K562 (cell line): Measurements from ENCODE around the gene SCAPER. TPM values are rescaled to one million over a fixed set of nuclear protein-coding genes. Genes with fewer than 3 reads are reported as not detected.

Experiments
- ARID2 ChIP-seq: fragments of 450-650 bp; IDR thresholded peaks from 2 replicates; pipeline ENCODE4 v1.6.1; 2017; ENCODE audit warnings: antibody characterized with exemption, mild to moderate bottlenecking
- CBX1 ChIP-seq: sonication (generic); IDR thresholded peaks from 2 replicates; pipeline ENCODE4 v1.6.1; 2016; ENCODE audit warnings: antibody characterized with exemption, low read depth, mild to moderate bottlenecking
- ETS2 ChIP-seq: IDR thresholded peaks from 2 replicates; pipeline ENCODE4 v1.6.1; 2016; ENCODE audit warnings: borderline replicate concordance, missing genetic modification characterization, mild to moderate bottlenecking, moderate library complexity, missing compliant biosample characterization; ENCODE audit not compliant: poor library complexity, severe bottlenecking
- FIP1L1 ChIP-seq: fragments of 200-400 bp; formaldehyde crosslinking; IDR thresholded peaks from 2 replicates; pipeline ENCODE4 v1.6.1; 2018; ENCODE audit warnings: mild to moderate bottlenecking, low read depth, low read length; ENCODE audit not compliant: poor library complexity, severe bottlenecking
- HDAC8 ChIP-seq: fragments of 450-650 bp; IDR thresholded peaks from 2 replicates; pipeline ENCODE4 v1.6.1; 2016; ENCODE audit warnings: mild to moderate bottlenecking, missing genetic modification characterization, moderate library complexity, missing compliant biosample characterization
- KLF1 ChIP-seq: fragments of 450-650 bp; IDR thresholded peaks from 2 replicates; pipeline ENCODE4 v1.6.1; 2016; ENCODE audit warnings: missing genetic modification characterization, missing compliant biosample characterization
- MEF2D ChIP-seq: conservative IDR thresholded peaks from 2 replicates; pipeline ENCODE4 v1.6.1; 2016; ENCODE audit warnings: low read depth, missing genetic modification characterization, missing compliant biosample characterization
- NUFIP1 ChIP-seq: fragments of 450-650 bp; IDR thresholded peaks from 2 replicates; pipeline ENCODE4 v1.6.1; 2018; ENCODE audit not compliant: partially characterized antibody
- RBM39 ChIP-seq: fragments of 200-400 bp; formaldehyde crosslinking; optimal IDR thresholded peaks from 2 replicates; pipeline ENCODE3; 2018; ENCODE audit warnings: low read depth, low read length
- SIN3B ChIP-seq: fragments of 450-650 bp; IDR thresholded peaks from 2 replicates; pipeline ENCODE4 v1.6.1; 2017; ENCODE audit warnings: low read depth, mild to moderate bottlenecking, moderate library complexity
- TCF7 ChIP-seq: sonication (generic); IDR thresholded peaks from 2 replicates; pipeline ENCODE4 v1.6.1; 2016; ENCODE audit warnings: antibody characterized with exemption, borderline replicate concordance
- ZNF311 ChIP-seq: fragments of 250-450 bp; sonication (Bioruptor Pico); IDR thresholded peaks from 2 replicates; pipeline ENCODE4 v1.4.0; 2020; ENCODE audit warnings: mild to moderate bottlenecking, moderate library complexity
- ZNF584 ChIP-seq: fragments of 200-800 bp; sonication (Bioruptor generic); IDR thresholded peaks from 2 replicates; pipeline ENCODE4 v1.6.1; 2016; ENCODE audit warnings: low read depth, mild to moderate bottlenecking, missing genetic modification characterization, missing compliant biosample characterization
- ZNF717 ChIP-seq: fragments of 250-450 bp; sonication (Bioruptor Pico); IDR thresholded peaks from 2 replicates; pipeline ENCODE4 v1.5.0; 2021
- ZNF764 ChIP-seq: fragments of 250-450 bp; sonication (Bioruptor Pico); IDR thresholded peaks from 2 replicates; pipeline ENCODE4 v1.4.0; 2020; ENCODE audit warnings: low read depth, mild to moderate bottlenecking, moderate library complexity
- polyA plus RNA-seq, 8 experiments: library from polyadenylated mRNA; depleted of rRNA in 4 of 8; stranded (reverse) in 5 of 8; unstranded in 3 of 8; fragments of >200 nt; fragmentation: Nextera tagmentation in 2 of 8; fragmentation: Illumina TruSeq in 1 of 8; extraction: Ambion mirVana in 2 of 8; extraction: Trizol in 1 of 8; gene quantifications; 2 replicates each; pipeline versions ENCODE4 v1.2.1 to v1.2.3, GENCODE V29; 2011 to 2014; ENCODE audit warnings: inconsistent platforms in 1 of 8, missing spikeins in 1 of 8
- total RNA-seq, 7 experiments: library from RNA; depleted of rRNA in 6 of 7; stranded (reverse); fragments of >200 nt in 6 of 7; fragmentation: Illumina TruSeq in 2 of 7; extraction: Trizol in 2 of 7; gene quantifications; 2 replicates each; pipeline versions ENCODE4 v1.2.1 to v1.2.3, GENCODE V29; 2011 to 2021; ENCODE audit warnings: low replicate concordance in 1 of 7
- TF ChIP-seq, protein P1 (sequence below): sonication (generic); formaldehyde crosslinking; IDR thresholded peaks from 2 replicates; pipeline ENCODE4 v1.8.0; 2023; ENCODE audit warnings: missing genetic modification reagents, mild to moderate bottlenecking, borderline replicate concordance
- TF ChIP-seq, protein P2 (sequence below): sonication (generic); formaldehyde crosslinking; IDR thresholded peaks from 2 replicates; pipeline ENCODE4 v1.8.1; 2023; ENCODE audit warnings: missing genetic modification reagents, mild to moderate bottlenecking, borderline replicate concordance
- TF ChIP-seq, protein P3 (sequence below): fragments of 250-450 bp; sonication (Bioruptor Pico); IDR thresholded peaks from 2 replicates; pipeline ENCODE4 v1.6.1; 2021; ENCODE audit warnings: mild to moderate bottlenecking

The SCAPER gene
- total and polyA plus RNA-seq, 9 of the 15 experiments (the other 6 are each of a cell fraction or from before 2014, with no cell fraction given) = 1.3 to 5.7 (median 3.2) TPM

DNA sequence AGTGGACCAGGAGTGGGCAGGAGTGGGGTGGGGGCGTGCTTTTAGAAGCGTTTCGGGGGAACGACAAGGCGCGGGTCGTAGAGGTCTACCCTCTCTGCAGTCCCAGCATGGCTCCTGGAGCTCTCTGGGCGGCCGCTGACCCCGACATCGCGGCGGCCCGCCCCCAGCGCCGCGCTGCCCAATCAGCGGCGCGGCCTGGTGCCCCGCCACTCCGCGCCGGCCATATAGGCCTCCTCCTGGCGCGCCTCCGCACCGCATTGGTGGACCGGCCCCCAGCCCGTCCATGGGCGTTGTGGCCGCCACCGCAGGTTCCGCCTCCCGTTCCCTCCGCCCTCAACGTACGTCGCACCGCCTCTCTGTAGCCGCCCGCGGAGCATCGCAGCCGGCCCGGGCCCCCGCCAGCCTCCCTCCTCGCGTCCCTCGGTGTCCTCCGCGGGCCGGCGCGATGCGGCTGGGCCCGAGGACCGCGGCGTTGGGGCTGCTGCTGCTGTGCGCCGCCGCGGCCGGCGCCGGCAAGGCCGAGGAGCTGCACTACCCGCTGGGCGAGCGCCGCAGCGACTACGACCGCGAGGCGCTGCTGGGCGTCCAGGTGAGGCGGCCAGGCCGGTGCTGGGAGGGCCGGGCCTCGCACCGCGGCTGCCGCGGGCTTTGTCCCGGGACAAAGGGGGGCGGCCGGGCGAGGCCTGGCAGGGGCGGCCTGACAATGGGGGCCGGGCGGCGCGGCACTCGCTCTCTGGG is 26.4 kb upstream of the SCAPER start, which contains the start of gene RCN2 (continued):
- TF ChIP-seq, protein P1, sequence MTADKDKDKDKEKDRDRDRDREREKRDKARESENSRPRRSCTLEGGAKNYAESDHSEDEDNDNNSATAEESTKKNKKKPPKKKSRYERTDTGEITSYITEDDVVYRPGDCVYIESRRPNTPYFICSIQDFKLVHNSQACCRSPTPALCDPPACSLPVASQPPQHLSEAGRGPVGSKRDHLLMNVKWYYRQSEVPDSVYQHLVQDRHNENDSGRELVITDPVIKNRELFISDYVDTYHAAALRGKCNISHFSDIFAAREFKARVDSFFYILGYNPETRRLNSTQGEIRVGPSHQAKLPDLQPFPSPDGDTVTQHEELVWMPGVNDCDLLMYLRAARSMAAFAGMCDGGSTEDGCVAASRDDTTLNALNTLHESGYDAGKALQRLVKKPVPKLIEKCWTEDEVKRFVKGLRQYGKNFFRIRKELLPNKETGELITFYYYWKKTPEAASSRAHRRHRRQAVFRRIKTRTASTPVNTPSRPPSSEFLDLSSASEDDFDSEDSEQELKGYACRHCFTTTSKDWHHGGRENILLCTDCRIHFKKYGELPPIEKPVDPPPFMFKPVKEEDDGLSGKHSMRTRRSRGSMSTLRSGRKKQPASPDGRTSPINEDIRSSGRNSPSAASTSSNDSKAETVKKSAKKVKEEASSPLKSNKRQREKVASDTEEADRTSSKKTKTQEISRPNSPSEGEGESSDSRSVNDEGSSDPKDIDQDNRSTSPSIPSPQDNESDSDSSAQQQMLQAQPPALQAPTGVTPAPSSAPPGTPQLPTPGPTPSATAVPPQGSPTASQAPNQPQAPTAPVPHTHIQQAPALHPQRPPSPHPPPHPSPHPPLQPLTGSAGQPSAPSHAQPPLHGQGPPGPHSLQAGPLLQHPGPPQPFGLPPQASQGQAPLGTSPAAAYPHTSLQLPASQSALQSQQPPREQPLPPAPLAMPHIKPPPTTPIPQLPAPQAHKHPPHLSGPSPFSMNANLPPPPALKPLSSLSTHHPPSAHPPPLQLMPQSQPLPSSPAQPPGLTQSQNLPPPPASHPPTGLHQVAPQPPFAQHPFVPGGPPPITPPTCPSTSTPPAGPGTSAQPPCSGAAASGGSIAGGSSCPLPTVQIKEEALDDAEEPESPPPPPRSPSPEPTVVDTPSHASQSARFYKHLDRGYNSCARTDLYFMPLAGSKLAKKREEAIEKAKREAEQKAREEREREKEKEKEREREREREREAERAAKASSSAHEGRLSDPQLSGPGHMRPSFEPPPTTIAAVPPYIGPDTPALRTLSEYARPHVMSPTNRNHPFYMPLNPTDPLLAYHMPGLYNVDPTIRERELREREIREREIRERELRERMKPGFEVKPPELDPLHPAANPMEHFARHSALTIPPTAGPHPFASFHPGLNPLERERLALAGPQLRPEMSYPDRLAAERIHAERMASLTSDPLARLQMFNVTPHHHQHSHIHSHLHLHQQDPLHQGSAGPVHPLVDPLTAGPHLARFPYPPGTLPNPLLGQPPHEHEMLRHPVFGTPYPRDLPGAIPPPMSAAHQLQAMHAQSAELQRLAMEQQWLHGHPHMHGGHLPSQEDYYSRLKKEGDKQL (CRISPR knock-in tag) = no peak
- TF ChIP-seq, protein P2, sequence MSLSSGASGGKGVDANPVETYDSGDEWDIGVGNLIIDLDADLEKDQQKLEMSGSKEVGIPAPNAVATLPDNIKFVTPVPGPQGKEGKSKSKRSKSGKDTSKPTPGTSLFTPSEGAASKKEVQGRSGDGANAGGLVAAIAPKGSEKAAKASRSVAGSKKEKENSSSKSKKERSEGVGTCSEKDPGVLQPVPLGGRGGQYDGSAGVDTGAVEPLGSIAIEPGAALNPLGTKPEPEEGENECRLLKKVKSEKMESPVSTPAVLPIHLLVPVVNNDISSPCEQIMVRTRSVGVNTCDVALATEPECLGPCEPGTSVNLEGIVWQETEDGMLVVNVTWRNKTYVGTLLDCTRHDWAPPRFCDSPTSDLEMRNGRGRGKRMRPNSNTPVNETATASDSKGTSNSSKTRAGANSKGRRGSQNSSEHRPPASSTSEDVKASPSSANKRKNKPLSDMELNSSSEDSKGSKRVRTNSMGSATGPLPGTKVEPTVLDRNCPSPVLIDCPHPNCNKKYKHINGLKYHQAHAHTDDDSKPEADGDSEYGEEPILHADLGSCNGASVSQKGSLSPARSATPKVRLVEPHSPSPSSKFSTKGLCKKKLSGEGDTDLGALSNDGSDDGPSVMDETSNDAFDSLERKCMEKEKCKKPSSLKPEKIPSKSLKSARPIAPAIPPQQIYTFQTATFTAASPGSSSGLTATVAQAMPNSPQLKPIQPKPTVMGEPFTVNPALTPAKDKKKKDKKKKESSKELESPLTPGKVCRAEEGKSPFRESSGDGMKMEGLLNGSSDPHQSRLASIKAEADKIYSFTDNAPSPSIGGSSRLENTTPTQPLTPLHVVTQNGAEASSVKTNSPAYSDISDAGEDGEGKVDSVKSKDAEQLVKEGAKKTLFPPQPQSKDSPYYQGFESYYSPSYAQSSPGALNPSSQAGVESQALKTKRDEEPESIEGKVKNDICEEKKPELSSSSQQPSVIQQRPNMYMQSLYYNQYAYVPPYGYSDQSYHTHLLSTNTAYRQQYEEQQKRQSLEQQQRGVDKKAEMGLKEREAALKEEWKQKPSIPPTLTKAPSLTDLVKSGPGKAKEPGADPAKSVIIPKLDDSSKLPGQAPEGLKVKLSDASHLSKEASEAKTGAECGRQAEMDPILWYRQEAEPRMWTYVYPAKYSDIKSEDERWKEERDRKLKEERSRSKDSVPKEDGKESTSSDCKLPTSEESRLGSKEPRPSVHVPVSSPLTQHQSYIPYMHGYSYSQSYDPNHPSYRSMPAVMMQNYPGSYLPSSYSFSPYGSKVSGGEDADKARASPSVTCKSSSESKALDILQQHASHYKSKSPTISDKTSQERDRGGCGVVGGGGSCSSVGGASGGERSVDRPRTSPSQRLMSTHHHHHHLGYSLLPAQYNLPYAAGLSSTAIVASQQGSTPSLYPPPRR (CRISPR knock-in tag) = no peak
- TF ChIP-seq CBX1 (no peak), RBM39 (no peak), ARID2 (no peak), KLF1 (tag) (no peak), MEF2D (tag) (no peak), ZNF584 (CRISPR knock-in tag) (no peak), ZNF764 (CRISPR knock-in tag) (no peak), ZNF311 (CRISPR knock-in tag) (no peak), SIN3B (peak; percentile 31), ETS2 (no peak), TCF7 (no peak), FIP1L1 (peak; percentile 35), NUFIP1 (no peak), HDAC8 (tag) (no peak), ZNF717 (CRISPR knock-in tag) (no peak)
- TF ChIP-seq, protein P3, sequence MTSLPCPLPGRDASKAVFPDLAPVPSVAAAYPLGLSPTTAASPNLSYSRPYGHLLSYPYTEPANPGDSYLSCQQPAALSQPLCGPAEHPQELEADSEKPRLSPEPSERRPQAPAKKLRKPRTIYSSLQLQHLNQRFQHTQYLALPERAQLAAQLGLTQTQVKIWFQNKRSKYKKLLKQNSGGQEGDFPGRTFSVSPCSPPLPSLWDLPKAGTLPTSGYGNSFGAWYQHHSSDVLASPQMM (CRISPR knock-in tag) = no peak
